Nucleus accumbens (tissue), 56 donors: Measurements from ENCODE around the gene MAPK6.

Experiments
- DNase-seq, 56 donors: peaks; one replicate each; lab custom pipeline; 2025; lab: John Stamatoyannopoulos, UW

MAPK6 gene

DNA sequence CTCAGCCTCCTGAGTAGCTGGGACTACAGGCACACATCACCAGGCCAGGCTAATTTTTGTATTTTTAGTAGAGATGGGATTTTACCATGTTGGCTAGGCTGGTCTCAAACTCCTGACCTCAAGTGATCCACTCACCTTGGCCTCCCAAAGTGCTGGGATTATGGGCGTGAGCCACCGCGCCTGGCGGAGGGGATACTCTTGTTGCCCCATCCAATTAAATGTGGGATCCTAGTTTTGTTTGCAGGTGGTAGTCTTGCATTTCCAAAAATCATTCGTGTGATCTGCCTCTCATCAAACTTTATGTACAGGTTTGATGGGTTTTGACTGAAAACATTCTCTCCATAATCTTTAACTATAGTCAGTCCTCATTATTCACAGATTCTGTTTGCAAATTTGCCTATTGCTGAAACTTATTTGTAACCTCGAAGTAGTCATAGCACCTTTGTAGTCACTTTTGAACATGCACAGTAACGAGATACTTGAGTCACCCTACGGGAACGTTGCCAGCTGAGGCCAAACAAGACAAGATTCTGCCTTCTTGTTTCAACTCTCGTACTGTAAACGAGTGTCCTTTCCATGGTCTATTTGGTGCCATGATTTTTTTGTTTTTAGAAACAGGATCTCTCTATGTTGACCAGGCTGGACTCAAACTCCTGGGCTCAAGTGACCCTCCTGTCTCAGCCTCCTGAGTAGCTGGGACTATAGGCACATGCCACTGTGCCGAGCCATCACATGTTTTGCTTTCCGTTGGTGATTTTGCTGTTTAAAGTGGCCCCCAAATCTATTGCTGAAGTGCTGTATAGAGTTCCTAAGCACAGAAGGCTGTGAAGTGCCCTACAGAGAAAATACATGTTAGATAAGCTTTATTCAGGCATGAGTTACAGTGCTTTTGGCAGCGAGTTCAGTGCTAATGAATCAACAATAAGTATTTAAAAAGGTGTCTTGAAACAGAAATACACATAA, 8.1 kb upstream of the MAPK6 start:
- peak in 3 of 56 donors; percentile 2 to 22 (median 4) for DNase-seq

DNA sequence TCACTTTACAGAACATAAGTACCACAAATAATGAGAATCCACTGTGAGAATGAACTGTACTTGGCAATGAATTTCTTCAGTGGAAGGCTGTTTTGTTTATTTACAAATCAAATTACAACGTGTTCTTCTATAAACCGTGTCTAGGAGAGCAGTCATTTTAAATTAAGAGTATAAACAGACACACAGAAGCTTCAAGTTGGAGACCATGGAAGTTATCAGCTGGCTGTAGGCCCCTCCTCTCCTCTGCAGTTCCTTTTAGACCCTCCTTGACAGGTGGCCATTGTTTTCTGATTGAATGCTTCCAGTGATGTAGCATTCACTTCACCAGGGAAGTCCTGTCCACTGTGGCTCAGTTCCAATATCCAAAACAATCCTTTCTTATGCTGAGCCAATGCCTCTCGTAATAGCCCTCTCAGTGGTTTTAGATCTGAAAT, 7.3 kb upstream of the MAPK6 start:
- DNase-seq, result peak in 23 of 56 donors; percentile 2 to 46 (median 13)

DNA sequence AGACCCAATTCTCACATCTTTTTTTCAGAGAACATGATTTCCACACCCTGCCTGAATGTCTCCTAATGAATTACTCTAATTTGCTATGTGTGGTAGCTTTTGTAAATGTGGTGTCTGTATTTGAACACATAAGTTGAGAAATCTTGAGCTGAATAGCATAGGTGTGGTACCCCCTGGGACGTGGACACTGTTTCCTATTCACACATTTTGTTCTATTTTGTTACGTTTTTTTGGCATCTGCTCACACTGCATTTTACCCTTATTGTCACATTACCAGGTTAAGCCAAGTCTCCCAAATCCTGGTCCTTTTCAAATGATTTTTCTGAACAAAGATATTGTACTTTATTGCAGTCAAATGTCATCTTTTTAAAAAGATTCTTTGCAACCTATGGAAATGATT, 6.8 kb upstream of the MAPK6 start:
- no peak for DNase-seq

DNA sequence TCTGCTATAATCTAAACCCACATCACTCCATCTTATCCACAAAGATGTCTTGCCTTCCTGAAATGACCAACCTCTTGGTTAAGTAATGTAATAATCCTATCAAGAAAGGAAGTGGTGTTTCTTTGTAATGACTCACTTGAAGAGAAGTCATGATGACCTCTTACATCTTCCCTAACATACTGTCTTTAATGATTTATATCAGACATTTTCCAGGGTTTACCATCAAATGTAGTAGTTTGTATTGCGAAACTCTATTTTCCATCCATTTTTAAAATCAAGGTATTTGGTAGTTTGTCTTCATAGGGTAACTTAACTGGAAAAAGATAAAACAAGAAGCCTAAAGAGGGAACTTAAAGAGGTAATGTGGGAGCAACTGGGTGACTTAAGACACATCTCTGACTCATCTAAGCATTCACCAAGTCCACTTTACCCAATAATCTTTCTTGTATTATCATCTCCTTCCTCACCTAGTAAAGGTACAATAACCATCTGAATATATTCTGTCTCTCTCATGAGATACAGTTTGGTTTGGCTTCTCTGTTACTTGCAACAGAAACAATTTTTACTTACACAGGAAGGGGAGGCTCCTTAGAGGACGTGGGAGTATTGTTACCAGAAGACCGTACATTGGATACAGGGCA, 5.7 kb upstream of the MAPK6 start:
- no peak for DNase-seq

DNA sequence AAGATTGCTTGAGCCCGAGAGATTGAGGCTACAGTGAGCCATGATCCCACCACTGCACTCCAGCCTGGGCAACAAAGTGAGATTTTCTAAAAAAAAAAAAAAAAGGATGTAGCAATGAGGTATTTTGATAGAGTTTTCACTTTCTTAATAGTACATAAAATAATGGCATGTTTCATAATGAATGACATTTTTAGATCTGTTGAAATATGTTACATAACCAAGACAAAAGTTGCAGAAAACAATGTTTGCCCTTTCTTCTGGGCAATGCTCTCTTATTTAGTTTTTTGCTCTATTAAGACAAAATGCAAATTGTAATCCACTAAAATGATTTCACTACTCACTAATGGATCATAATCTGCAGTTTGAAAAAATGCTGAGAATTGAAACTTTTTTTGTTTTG, 4.4 kb upstream of the MAPK6 start:
- DNase-seq, result no peak

DNA sequence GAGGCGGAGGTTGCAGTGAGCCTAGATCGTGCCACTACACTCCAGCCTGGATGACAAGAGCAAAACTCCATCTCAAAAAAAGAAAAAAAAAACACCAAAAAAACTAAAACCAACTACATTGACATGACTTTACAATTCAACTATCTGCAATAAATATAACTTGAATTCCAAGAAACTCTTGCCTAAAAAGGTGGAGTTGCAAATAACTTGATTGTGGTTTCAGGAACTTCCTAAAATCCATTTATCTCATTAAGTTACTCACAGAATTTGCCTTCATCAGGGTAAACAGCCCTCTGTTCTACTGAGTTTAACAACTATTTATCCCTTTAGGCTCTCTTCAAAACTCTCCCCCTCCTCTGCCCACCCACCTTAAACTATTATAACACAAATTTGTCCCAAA, 2.7 kb upstream of the MAPK6 start:
- no peak for DNase-seq

DNA sequence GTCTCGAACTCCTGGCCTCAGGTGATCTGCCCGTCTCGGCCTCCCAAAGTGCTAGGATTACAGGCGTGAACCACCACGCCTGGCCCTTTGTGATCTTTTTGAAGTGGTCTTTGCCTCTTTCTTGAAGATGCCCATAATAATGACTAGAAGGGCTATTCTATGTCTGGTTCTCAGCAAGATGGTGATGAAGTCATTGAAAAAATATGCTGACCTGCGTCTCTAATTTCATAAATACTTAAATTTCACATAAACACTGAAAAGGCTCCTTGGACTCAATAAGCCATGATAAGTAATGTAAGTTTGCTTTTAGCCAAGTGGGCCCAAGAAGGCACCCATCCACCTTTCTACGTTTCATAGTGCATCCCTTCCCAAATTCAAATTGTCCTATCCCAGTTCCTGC, 775 bp upstream of the MAPK6 start:
- no peak for DNase-seq

DNA sequence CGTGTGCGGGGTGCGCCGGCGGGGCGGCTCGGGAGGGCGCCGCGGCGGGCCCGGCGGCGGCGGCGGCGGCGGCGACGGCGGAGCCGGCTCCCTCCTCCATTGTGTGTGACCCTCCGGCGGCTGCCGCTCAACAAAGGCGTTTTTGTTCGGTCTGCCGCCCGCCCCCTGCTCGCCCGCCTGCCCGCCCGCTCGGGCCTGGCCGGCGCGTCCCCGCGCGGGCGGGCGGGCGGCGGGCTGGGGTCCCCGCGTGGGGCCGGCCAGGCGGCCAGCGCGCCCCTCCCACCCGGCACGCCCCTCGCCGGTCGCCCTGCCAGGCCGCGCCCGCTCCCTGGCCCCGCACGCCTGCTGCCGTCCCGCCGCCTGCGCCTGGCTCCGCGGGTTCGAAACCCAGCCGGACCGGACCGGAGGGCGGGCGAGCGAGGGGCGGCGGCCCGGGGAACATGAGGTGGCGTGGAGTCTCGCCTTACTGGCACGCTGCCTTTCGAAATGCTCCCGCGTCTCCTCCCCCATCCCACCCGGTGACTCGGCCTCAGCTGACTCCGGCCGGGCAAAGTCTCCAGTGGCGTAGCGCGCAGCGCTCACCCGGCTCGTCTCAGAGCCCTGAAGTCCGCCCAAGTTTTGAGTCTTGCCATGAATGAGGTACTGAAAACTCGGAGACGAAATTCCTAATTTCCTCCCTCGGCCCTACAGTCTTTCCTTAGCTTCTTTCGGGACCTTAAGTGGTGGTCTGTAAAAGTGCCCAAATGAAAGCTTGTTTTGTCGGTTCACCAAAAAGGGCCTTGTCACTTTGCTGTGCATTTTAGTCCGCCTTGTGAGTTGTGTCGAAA, 588 bp downstream of the MAPK6 start:
- peak in 54 of 56 donors; percentile 29 to 94 (median 84) for DNase-seq

DNA sequence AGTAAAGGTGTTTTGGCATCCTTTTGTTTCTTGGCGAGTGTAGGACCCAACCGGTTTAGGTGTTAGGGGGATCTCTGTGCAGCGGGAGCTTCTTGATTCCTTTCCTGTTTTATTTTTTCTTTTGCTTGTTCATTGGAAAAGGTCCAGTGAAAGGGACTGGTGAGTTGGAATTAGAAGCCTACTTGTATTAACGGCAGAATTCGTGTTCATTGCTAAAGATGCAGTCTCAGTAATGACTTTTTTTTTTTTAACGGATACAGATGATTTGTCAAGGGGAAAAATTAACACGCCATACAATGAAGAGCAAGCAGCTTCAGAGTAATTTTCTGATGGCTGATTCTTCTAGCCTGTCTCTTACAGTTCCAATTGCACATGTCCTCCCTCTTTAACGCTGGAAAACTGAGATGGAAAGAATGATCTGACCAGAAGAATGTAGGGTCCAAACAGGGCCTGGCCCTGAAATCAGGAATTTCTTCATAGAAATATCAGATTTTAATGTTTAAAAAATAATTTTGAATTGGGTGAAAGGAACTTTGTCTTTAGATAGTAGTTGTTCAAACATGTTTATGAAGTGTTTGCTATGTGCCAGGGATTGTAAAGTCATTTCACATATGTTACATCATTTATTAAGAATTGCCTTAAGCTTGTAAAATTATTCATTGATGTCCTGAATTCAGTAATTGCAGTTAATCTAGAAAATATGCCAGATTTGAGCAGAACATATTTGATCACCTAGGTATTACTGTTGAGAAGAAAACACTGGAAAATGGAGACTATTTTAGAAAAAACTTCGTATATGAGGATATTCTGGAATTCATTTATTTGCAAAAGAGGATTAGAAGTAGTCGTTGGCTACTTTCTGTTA, 1.4 kb downstream of the MAPK6 start:
- DNase-seq, result peak in 1 of 56 donors; percentile 74

DNA sequence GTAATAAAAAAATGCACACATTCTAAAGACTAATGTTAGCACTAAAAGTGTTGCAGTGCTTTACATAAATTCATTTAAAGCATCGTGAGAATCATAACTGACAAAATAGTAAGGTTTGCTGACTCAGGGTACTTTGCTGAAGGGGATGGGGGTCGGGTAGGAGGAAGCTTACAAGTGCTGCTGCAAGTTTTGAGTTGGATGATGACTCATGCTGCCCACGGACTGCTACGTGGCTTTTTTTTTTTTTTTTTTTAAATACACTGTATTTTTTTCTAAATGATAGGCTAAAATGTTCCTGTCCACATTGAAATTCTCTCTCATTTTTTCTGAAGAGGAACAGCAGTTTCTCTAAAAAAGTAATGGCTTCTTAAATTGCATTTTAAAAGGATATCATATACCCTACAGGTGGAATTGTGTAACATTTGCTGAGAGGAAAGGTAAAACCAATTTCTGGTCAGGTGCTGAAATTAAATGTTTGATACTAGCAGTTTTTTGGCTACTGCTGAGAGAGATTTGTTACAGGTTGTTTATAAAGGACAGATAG, 2.2 kb downstream of the MAPK6 start:
- DNase-seq, result peak in 26 of 56 donors; percentile 2 to 69 (median 15)

DNA sequence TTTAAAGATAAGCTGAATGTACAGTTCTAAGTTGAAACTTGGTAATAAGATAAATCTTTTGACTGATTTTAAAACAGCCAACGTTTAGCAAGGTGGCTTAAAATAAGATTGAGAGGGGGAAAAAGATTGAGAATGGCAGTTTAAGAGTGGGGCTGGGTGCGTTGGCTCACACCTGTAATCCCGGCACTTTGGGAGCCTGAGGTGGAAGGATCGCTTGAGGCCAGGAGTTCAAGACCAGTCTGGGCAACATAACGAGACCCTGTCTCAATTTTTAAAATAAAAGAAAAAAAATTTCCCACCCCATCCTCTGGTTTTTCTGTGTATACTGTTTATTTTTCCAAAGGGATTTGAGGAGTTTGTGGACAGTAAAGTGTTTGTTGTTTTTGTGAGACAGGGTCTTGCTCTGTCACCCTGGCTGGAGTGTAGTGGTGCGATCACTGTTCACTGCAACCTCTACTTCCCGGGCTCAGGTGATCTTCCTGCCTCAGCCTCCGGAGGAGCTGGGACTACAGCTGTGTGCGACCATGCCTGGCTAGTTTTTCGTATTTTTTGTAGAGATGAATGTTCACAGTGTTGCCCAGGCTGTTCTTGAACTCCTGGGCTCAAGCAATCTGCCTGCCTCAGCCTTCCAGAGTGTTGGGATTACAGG, 3.0 kb downstream of the MAPK6 start:
- DNase-seq, result no peak

DNA sequence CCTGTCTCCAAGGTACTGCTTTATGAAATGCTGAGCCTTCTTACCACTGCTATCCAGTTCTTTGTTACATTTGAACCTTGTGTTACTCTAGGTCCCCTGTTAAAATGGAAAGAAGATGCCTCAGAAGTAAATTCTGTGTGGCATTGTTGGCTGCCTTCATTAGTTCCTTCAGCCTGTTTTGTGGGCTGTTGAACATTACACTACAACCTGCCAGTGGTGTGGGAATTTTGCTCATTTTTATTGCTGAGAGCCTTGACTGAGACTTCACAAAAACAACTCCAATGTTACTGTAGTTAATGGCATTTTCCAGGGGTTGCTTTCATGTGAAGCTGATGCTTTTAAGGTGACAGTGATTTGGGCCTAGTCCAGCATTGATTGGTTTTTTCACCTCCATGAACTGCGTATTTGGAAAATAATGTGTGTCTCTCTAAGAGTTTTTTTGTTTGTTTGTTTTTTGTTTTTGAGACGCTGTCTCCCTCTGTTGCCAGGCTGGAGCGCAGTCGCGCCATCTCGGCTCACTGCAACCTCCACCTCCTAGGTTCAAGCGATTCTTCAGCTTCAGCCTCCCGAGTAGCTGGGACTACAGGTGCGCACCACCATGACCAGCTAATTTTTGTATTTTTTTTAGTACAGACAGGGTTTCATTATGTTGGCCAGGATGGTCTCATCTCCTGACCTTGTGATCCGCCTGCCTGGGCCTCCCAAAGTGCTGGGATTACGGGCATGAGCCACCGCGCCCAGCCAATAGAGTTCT, 4.3 kb downstream of the MAPK6 start:
- no peak for DNase-seq

DNA sequence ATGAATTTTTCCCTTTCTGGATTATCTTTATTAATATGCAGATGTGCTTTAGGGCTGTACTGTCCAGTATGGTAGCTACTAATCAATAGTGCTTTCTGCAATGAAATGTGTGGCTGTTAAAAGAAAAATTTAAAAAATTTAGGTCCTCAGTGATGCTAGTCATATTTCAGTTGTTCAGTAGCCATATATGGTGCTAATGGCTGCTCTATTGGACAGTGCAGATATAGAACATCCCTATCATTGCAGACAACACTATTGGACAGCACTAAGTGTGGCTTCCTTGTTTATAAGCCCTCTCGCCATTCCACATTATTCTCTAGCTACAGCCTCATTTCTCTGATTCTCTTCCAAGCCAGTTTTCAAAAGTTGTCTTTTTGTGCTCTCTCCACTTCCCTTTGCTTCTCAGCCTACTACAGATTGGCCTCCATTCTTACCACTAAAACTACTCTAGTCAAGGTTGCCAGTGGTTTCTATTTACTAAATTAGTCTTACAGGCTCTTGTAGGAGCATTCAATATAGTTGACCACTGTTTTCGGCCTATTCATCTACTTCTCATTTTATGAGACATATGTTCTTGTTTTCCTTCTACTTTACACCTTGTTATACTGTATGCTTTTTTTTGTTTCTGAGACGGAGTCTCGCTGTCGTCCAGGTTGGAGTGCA, 9.5 kb downstream of the MAPK6 start:
- no peak for DNase-seq

DNA sequence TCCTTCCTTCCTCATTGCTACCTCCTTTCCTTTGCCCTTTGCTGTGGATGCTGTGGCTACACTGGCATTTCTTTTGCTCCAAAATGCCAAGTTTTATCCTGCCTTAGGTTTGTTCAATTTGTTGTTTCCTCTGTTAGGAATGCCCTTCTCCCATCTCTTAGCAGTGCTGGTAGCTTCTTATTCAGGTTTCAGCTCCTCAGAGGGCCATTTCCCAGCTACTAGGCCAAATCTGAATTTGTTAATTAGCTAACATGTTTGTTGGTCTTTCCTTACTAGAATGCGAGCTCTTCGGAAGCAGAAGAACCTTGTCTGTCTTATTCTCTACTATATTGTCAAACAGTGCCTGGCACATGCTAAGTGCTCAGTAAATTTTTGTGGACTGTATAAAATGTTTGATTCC, 11.0 kb downstream of the MAPK6 start:
- no peak for DNase-seq

DNA sequence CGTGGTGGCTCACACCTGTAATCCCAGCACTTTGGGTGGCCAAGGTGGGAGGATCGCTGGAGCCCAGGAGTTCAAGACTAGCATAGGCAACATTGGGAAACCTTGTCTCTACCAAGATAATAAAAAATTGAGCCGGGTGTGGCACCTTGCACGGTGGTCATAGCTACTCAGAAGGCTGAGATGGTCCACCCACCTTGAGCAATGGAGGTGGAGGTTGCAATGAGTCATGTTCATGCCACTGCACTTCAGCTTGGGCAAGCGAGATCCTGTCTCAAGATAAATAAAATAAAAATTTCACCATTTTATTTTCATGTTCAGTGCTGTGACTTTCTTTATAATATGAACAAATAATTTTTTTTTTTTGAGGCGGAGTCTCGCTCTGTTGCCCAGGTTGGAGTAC, 12.5 kb downstream of the MAPK6 start:
- DNase-seq, result no peak

DNA sequence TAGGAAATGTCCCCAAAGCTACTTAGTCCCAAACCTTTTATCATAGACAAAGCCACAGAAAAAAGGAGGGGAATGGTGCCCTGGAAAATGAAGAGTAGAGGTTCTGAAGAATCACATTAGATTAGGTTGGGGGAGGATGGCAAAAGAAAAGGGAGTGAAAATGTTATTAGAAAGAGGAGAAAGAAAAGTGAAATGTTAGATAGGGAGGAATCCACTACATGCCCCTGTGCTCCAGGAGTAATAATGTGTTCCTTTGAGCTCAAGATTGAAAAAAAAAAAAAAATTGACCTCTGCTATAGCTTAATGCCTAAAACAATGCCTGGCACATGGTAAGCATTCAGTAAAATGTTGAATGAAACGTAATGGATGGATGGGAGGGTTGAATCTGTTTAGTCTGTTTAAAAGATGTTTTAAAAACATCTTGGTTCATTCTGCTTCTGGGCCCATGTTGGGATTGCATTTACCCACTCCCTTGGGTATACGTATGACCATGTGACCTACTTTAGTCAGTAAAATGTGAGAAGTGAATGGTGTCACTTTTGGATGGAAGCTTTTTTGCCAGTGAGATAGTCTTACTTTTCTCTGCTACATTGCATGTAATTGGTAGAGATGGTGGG, 19.0 kb downstream of the MAPK6 start:
- no peak for DNase-seq
